A549 (cell line): ENCODE data around the gene CENPB. TPM values are rescaled to one million over a fixed set of nuclear protein-coding genes. Genes with fewer than 3 reads are reported as not detected.
"Not testable (repeated sequence)": the region's sequence is repeated elsewhere in the genome, so short reads cannot be mapped to it uniquely, and the experiment has no call there.

Source experiments
- ATAC-seq, 2 experiments: fragments of 200-7000 bp in 1 of 2; fragments of >200 bp in 1 of 2; cut with Nextera tagmentation in 1 of 2; cut with Tn5 transposase in 1 of 2; 3 replicates each; pipeline versions ENCODE4 v1.8.0 to v1.9.1; 2018 to 2020; ENCODE audit warnings: mild to moderate bottlenecking in 1 of 2, moderate library complexity in 1 of 2
- CTCF ChIA-PET: fragments of 300-600 bp; sonication (Branson Sonifier 250); formaldehyde crosslinking; extraction: SDS; loops from one replicate; lab custom pipeline; 2021; ENCODE audit warnings: antibody characterized with exemption, inconsistent platforms; lab: Yijun Ruan, JAX
- POLR2A ChIA-PET: fragments of 350-600 bp; formaldehyde crosslinking; extraction: SDS; loops from one replicate; lab custom pipeline; 2021; ENCODE audit warnings: antibody characterized with exemption, inconsistent platforms; lab: Yijun Ruan, JAX
- DNase-seq, 2 experiments: peaks; one replicate each; pipeline versions ENCODE4 v3.0.0 to v3.0.0-alpha.2; 2011 to 2016; ENCODE audit warnings: low read depth in 1 of 2, low spot score in 1 of 2
- FAIRE-seq: peaks from 2 replicates; lab custom pipeline; 2011; peaks lifted over from hg19 to GRCh38; lab: Jason Lieb, UNC
- H3K27ac ChIP-seq, 2 experiments: fragments of >200 bp; sonication (Bioruptor Twin); formaldehyde crosslinking; 3 replicates each; pipeline ENCODE4 v1.5.1; 2016 to 2017
- H3K4me1 ChIP-seq: fragments of >200 bp; sonication (Bioruptor Twin); formaldehyde crosslinking; 3 replicates; pipeline ENCODE4 v1.6.1; 2016
- H3K4me2 ChIP-seq: fragments of >200 bp; sonication (Bioruptor Twin); formaldehyde crosslinking; 3 replicates; pipeline ENCODE4 v1.6.1; 2016
- H3K4me3 ChIP-seq: fragments of >200 bp; sonication (Bioruptor Twin); formaldehyde crosslinking; 3 replicates; pipeline ENCODE4 v1.5.1; 2016
- H3K9me3 ChIP-seq: fragments of >200 bp; sonication (Bioruptor Twin); formaldehyde crosslinking; 3 replicates; pipeline ENCODE4 v1.6.1; 2016
- CBX2 ChIP-seq: fragments of 200-600 bp; sonication (generic); IDR thresholded peaks from 2 replicates; pipeline ENCODE4 v1.6.1; 2016; ENCODE audit warnings: low read depth, mild to moderate bottlenecking, borderline replicate concordance
- CBX8 ChIP-seq: fragments of 200-600 bp; sonication (generic); IDR thresholded peaks from 2 replicates; pipeline ENCODE4 v1.6.1; 2016
- CEBPB ChIP-seq, 2 experiments: fragments of >200 bp in 1 of 2; sonication (Bioruptor Twin) in 1 of 2; formaldehyde crosslinking in 1 of 2; IDR thresholded peaks; 2 replicates each; pipeline ENCODE4 v1.6.1; 2012 to 2016
- CHD2 ChIP-seq: fragments of 150-350 bp; IDR thresholded peaks from 2 replicates; pipeline ENCODE4 v1.6.1; 2014; ENCODE audit warnings: low read length; ENCODE audit not compliant: partially characterized antibody
- E2F6 ChIP-seq: IDR thresholded peaks from 2 replicates; pipeline ENCODE4 v1.6.1; 2012; ENCODE audit warnings: low read depth, borderline replicate concordance
- EHF ChIP-seq: fragments of 250-450 bp; sonication (Bioruptor Pico); IDR thresholded peaks from 2 replicates; pipeline ENCODE4 v1.5.0; 2020; ENCODE audit warnings: mild to moderate bottlenecking
- HOXB5 ChIP-seq: fragments of 250-450 bp; sonication (Bioruptor Pico); IDR thresholded peaks from 2 replicates; pipeline ENCODE4 v1.5.0; 2020; ENCODE audit warnings: mild to moderate bottlenecking, moderate library complexity
- MAX ChIP-seq: IDR thresholded peaks from 2 replicates; pipeline ENCODE4 v1.6.1; 2012
- NR3C1 ChIP-seq: fragments of >200 bp; sonication (Bioruptor Twin); formaldehyde crosslinking; IDR thresholded peaks from 3 replicates; pipeline ENCODE4 v1.6.1; 2017
- RAD21 ChIP-seq, 2 experiments: fragments of >200 bp in 1 of 2; sonication (Bioruptor Twin) in 1 of 2; formaldehyde crosslinking in 1 of 2; IDR thresholded peaks in 1 of 2; conservative IDR thresholded peaks in 1 of 2; 2 replicates in 1 of 2; 3 replicates in 1 of 2; pipeline ENCODE4 v1.6.1; 2012 to 2018; ENCODE audit warnings: inconsistent platforms in 1 of 2
- RCOR1 ChIP-seq: fragments of 150-350 bp; IDR thresholded peaks from 2 replicates; pipeline ENCODE4 v1.6.1; 2014; ENCODE audit warnings: antibody characterized with exemption, low read length, low read depth
- RNF2 ChIP-seq: fragments of 200-600 bp; sonication (generic); IDR thresholded peaks from 2 replicates; pipeline ENCODE4 v1.6.1; 2016; ENCODE audit warnings: low read depth, mild to moderate bottlenecking, antibody characterized with exemption, moderate library complexity, borderline replicate concordance
- SREBF2 ChIP-seq: fragments of 450-650 bp; IDR thresholded peaks from 2 replicates; pipeline ENCODE4 v1.6.1; 2014; ENCODE audit warnings: mild to moderate bottlenecking, moderate library complexity
- TFCP2L1 ChIP-seq: fragments of 250-450 bp; sonication (Bioruptor Pico); IDR thresholded peaks from 2 replicates; pipeline ENCODE4 v1.5.0; 2021; ENCODE audit warnings: mild to moderate bottlenecking
- ZFP36 ChIP-seq: fragments of 450-650 bp; IDR thresholded peaks from 2 replicates; pipeline ENCODE4 v1.6.1; 2014; ENCODE audit warnings: borderline replicate concordance; ENCODE audit not compliant: partially characterized antibody
- WGBS: methylation state at CpG from one replicate; pipeline ENCODE4 v1.1.6; 2017; ENCODE audit errors: missing lambda C conversion rate; 5-methylcytosine and 5-hydroxymethylcytosine counted together
- polyA plus RNA-seq, 4 experiments: library from polyadenylated mRNA; depleted of rRNA in 3 of 4; stranded (reverse); fragments of >200 nt; fragmentation: RNase III in 1 of 4; extraction: RNeasy Plus Mini Kit Qiagen cat#74134 plus additional on column Dnase treatment in 1 of 4; gene quantifications; 2 replicates in 3 of 4; 3 replicates in 1 of 4; pipeline ENCODE4 v1.2.3, GENCODE V29; 2011 to 2017
- TF ChIP-seq, protein P1 (sequence below): fragments of 150-350 bp; IDR thresholded peaks from 2 replicates; pipeline ENCODE4 v1.6.1; 2014; ENCODE audit warnings: low read depth, mild to moderate bottlenecking, low read length
- TF ChIP-seq, protein P2 (sequence below): fragments of 200-600 bp; sonication (generic); IDR thresholded peaks from 2 replicates; pipeline ENCODE4 v1.6.1; 2016; ENCODE audit warnings: antibody characterized with exemption, mild to moderate bottlenecking, moderate library complexity

CENPB gene
- polyA plus RNA-seq, 2 of the 4 experiments (the other 2 are of a cell fraction), result 42.6 to 106 TPM

DNA sequence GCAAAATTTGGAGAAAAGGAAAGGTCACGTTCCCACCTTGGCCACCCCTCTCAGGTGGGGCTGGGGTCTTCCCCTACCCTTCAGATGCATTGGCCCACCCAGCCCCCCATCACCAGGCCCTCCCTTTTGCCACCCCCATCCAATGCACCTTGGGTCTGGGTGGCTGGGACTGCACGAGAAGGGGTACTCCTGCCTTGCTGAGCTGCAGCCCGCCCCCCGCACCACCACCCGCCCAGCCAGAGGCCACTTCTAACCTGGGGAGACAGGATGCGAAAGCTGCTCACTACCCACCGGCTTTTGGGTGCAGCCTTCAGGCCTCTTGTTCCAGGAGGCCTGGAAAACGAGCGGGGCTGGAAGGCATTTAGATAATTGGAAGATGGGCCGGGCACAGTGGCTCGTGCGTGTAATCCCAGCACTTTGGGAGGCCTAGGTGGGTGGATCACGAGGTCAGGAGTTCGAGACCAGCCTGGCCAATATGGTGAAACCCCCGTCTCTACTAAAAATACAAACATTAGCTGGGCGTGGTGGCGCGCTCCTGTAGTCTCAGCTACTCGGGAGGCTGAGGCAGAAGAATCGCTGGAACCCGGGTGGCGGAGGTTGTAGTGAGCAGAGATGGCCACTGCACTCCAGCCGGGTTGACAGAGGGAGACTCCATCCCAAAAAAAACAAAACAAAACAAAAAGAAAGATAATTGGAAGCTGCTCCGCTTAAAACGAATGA is 8.3 kb upstream of the CENPB start:
- ChIA-PET POLR2A (interaction anchor here (1.1 kb wide), 1 partner anchor 18 kb away, joined by 4 read pairs; no protein-coding TSS in a partner anchor), CTCF (interaction anchor here (0.6 to 3.3 kb wide), 8 partner anchors 8 to 416 kb away, joined by 3 to 29 read pairs (median 5); partner anchors contain the start of genes CENPB and SPEF1)
- Histone ChIP-seq H3K27ac (peak overlapping the region; percentile 98 to 99), H3K4me2 (peak overlapping the region; percentile 84), H3K4me3 (peak overlapping the region; percentile 84), H3K9me3 (no peaks in the 10 kb centered on the region), H3K4me1 (peaks cover 27% of the 10 kb centered on the region)
- 92% methylated on average over 25 of the region's 25 CpGs for WGBS
- DNase-seq, result no peak
- TF ChIP-seq RCOR1 (no peak), ZFP36 (no peak), CEBPB (IDR thresholded peaks at IDR 0.05) (no peak), CBX2 (no peak), MAX (no peak), RAD21 (conservative IDR thresholded peaks at IDR 0.05 in 1 of 2, IDR thresholded peaks at IDR 0.05 in 1 of 2) (no peak), NR3C1 (no peak), SREBF2 (no peak), E2F6 (no peak), EHF (no peak), RNF2 (no peak), HOXB5 (CRISPR knock-in tag) (no peak), CBX8 (no peak), CHD2 (no peak), TFCP2L1 (CRISPR knock-in tag) (no peak)
- TF ChIP-seq, protein P1, sequence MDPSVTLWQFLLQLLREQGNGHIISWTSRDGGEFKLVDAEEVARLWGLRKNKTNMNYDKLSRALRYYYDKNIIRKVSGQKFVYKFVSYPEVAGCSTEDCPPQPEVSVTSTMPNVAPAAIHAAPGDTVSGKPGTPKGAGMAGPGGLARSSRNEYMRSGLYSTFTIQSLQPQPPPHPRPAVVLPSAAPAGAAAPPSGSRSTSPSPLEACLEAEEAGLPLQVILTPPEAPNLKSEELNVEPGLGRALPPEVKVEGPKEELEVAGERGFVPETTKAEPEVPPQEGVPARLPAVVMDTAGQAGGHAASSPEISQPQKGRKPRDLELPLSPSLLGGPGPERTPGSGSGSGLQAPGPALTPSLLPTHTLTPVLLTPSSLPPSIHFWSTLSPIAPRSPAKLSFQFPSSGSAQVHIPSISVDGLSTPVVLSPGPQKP, result no peak
- TF ChIP-seq, protein P2, sequence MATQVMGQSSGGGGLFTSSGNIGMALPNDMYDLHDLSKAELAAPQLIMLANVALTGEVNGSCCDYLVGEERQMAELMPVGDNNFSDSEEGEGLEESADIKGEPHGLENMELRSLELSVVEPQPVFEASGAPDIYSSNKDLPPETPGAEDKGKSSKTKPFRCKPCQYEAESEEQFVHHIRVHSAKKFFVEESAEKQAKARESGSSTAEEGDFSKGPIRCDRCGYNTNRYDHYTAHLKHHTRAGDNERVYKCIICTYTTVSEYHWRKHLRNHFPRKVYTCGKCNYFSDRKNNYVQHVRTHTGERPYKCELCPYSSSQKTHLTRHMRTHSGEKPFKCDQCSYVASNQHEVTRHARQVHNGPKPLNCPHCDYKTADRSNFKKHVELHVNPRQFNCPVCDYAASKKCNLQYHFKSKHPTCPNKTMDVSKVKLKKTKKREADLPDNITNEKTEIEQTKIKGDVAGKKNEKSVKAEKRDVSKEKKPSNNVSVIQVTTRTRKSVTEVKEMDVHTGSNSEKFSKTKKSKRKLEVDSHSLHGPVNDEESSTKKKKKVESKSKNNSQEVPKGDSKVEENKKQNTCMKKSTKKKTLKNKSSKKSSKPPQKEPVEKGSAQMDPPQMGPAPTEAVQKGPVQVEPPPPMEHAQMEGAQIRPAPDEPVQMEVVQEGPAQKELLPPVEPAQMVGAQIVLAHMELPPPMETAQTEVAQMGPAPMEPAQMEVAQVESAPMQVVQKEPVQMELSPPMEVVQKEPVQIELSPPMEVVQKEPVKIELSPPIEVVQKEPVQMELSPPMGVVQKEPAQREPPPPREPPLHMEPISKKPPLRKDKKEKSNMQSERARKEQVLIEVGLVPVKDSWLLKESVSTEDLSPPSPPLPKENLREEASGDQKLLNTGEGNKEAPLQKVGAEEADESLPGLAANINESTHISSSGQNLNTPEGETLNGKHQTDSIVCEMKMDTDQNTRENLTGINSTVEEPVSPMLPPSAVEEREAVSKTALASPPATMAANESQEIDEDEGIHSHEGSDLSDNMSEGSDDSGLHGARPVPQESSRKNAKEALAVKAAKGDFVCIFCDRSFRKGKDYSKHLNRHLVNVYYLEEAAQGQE, result no peak
- no peak for FAIRE-seq
- ATAC-seq, result no peak

DNA sequence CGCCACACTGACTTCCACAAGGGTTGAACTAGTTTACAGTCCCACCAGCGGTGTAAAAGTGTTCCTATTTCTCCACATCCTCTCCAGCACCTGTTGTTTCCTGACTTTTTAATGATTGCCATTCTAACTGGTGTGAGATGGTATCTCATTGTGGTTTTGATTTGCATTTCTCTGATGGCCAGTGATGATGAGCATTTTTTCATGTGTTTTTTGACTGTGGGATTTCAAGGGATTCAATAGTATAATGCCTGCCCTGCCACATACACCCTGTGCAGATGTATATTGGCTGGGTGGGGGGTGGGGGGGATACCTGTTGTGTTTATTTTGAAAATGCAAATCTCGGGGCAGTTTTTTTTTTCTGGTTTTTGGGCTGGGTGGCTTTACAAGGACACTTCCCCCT is 7.6 kb upstream of the CENPB start:
- CTCF ChIA-PET, result interaction anchor here (1.0 to 3.3 kb wide), 2 partner anchors 7 to 39 kb away, joined by 3 to 29 read pairs; partner anchors contain the start of gene CENPB
- POLR2A ChIA-PET, result interaction anchor here (1.1 kb wide), 1 partner anchor 18 kb away, joined by 4 read pairs; no protein-coding TSS in a partner anchor
- H3K4me3 ChIP-seq, FAIRE-seq, H3K9me3 ChIP-seq, DNase-seq, ATAC-seq, H3K4me2 ChIP-seq: not testable (repeated sequence)
- 100% methylated on average over 1 of the region's 3 CpGs for WGBS
- Histone ChIP-seq H3K4me1 (peaks cover 21% of the 10 kb centered on the region), H3K27ac (peak overlapping the region in 1 of 2 experiments; percentile 98; a peak in 2 of 6 replicates)

DNA sequence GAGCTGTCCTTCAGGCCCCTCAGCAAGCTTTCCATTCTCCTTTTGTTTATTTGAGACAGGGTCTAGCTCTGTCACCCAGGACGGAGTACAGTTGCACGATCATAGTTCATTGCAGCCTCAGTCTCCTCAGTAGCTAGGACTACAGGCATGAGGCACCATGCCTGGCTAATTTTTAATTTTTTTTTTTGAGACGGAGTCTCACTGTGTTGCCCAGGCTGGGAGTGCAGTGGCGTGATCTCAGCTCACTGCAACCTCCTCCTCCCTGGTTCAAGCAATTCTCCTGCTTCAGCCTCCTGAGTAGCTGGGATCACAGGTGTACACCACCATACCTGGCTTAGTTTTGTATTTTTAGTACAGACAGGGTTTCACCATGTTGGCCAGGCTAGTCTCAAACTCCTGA is 2.7 kb upstream of the CENPB start:
- ChIA-PET POLR2A (interaction anchor here (0.8 to 1.8 kb wide), 3 partner anchors 24 to 31 kb away, joined by 3 to 8 read pairs (median 6); partner anchors contain the start of gene AP5S1), CTCF (interaction anchor here (0.5 to 56.5 kb wide), 6 partner anchors 11 to 1356 kb away, joined by 3 to 1634 read pairs (median 5); partner anchors contain the start of genes ADISSP and HSPA12B)
- FAIRE-seq, ATAC-seq, H3K4me3 ChIP-seq, DNase-seq, H3K9me3 ChIP-seq: not testable (repeated sequence)
- Histone ChIP-seq H3K4me2 (peak overlapping the region; percentile 41), H3K4me1 (peaks cover 35% of the 10 kb centered on the region), H3K27ac (peak overlapping the region; percentile 22 to 96; a peak in 5 of 6 replicates)
- WGBS, result 91% methylated on average over 4 of the region's 4 CpGs
